IMR-90 (cell line): Measurements from ENCODE around the gene ACSS3.

Source experiments
- CTCF ChIP-seq: conservative IDR thresholded peaks from 2 replicates; pipeline ENCODE4 v1.5.1; 2012; ENCODE audit warnings: mild to moderate bottlenecking, low read depth, low read length, improper control_type of control experiment
- FOS ChIP-seq: fragments of 150-350 bp; IDR thresholded peaks from 2 replicates; pipeline ENCODE4 v1.6.1; 2016; ENCODE audit warnings: low read depth, low read length
- MXI1 ChIP-seq: IDR thresholded peaks from 2 replicates; pipeline ENCODE4 v1.6.1; 2012; ENCODE audit warnings: low read depth, mild to moderate bottlenecking, low read length, moderate library complexity, borderline replicate concordance
- NFE2L2 ChIP-seq: fragments of 150-350 bp; IDR thresholded peaks from 2 replicates; pipeline ENCODE4 v1.6.1; 2016; ENCODE audit warnings: low read depth, mild to moderate bottlenecking, low read length
- POLR2A ChIP-seq: IDR thresholded peaks from 2 replicates; pipeline ENCODE4 v1.6.1; 2012; ENCODE audit warnings: mild to moderate bottlenecking, low read depth, low read length
- RAD21 ChIP-seq: IDR thresholded peaks from 2 replicates; pipeline ENCODE4 v1.6.1; 2012; ENCODE audit warnings: low read length, improper control_type of control experiment
- RFX5 ChIP-seq: IDR thresholded peaks from 2 replicates; pipeline ENCODE4 v1.8.0; 2012; ENCODE audit warnings: low read depth, mild to moderate bottlenecking, low read length, moderate library complexity
- SMC3 ChIP-seq: fragments of 150-350 bp; IDR thresholded peaks from 2 replicates; pipeline ENCODE4 v1.6.1; 2016; ENCODE audit warnings: low read depth, mild to moderate bottlenecking, antibody characterized with exemption, low read length, moderate library complexity
- TF ChIP-seq, protein P1 (sequence below): fragments of 150-350 bp; IDR thresholded peaks from 2 replicates; pipeline ENCODE4 v1.6.1; 2017; ENCODE audit warnings: mild to moderate bottlenecking, antibody characterized with exemption, low read length, low read depth
- TF ChIP-seq, protein P2 (sequence below): fragments of 150-350 bp; IDR thresholded peaks from 2 replicates; pipeline ENCODE4 v1.6.1; 2016; ENCODE audit warnings: low read depth, mild to moderate bottlenecking, low read length, moderate library complexity, borderline replicate concordance

GRCh38 chr12:81075539-81075938 is 2.3 kb upstream of the ACSS3 start:
- TF ChIP-seq NFE2L2: no peak
- TF ChIP-seq CTCF: no peak
- no peak for TF ChIP-seq FOS
- TF ChIP-seq, protein P1, sequence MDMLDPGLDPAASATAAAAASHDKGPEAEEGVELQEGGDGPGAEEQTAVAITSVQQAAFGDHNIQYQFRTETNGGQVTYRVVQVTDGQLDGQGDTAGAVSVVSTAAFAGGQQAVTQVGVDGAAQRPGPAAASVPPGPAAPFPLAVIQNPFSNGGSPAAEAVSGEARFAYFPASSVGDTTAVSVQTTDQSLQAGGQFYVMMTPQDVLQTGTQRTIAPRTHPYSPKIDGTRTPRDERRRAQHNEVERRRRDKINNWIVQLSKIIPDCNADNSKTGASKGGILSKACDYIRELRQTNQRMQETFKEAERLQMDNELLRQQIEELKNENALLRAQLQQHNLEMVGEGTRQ: no peak
- no peak for TF ChIP-seq POLR2A
- TF ChIP-seq RFX5: no peak
- no peak for TF ChIP-seq RAD21
- TF ChIP-seq MXI1: no peak
- TF ChIP-seq, protein P2, sequence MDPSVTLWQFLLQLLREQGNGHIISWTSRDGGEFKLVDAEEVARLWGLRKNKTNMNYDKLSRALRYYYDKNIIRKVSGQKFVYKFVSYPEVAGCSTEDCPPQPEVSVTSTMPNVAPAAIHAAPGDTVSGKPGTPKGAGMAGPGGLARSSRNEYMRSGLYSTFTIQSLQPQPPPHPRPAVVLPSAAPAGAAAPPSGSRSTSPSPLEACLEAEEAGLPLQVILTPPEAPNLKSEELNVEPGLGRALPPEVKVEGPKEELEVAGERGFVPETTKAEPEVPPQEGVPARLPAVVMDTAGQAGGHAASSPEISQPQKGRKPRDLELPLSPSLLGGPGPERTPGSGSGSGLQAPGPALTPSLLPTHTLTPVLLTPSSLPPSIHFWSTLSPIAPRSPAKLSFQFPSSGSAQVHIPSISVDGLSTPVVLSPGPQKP: no peak
- TF ChIP-seq SMC3: no peak
